Right ventricle myocardium superior (tissue), 1 donor: Measurements from ENCODE around the gene ABLIM2. TPM values are rescaled to one million over a fixed set of nuclear protein-coding genes. Genes with fewer than 3 reads are reported as not detected.

Experiments used
- ATAC-seq: fragments of 200-7000 bp; cut with Tn5 transposase; one replicate; pipeline ENCODE4 v1.9.1; 2020; ENCODE audit warnings: mild to moderate bottlenecking; ENCODE audit not compliant: poor library complexity
- DNase-seq: peaks from one replicate; pipeline ENCODE4 v3.0.0-alpha.2; 2020
- intact Hi-C: fragments of 100-400 bp; cut with DNase I; formaldehyde crosslinking; loops from one replicate; pipeline ENCODE4 v1.11.2; 2022
- total RNA-seq: library from RNA; stranded (reverse); fragmentation: NEBNext Ultra II Directional; extraction: Animal tissue kit (Norgen Biotek cat#: 25700); gene quantifications from one replicate; pipeline ENCODE4 v1.2.1, GENCODE V29; 2021
- donor health status: DM: no; HTN: yes; CAD: no; lungs with severe emphysema.

The ABLIM2 gene
- total RNA-seq, 1 donor from 2014 or later, result 26.8 TPM

DNA sequence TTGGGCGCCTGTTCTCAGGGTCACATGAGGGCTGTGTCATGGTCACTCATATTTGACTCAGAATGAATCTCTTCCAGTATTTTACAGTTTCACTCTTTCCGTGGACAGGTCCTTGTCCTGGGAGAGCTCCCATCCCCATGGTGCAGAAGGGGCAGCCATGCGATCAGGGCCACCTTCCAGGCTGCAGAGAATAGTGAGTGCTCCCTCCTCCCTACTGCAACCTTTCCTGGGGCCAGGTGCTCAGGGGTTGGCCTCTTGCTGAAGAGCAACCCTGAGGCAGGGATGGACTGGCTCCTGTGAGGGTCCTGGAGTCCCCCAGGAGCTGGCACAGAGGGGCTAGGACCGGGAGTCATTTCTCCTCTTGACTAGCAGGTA is 108.4 kb downstream of the ABLIM2 start:
- intact Hi-C loops, result no loop called here
- ATAC-seq, result no peak
- no peak for DNase-seq

DNA sequence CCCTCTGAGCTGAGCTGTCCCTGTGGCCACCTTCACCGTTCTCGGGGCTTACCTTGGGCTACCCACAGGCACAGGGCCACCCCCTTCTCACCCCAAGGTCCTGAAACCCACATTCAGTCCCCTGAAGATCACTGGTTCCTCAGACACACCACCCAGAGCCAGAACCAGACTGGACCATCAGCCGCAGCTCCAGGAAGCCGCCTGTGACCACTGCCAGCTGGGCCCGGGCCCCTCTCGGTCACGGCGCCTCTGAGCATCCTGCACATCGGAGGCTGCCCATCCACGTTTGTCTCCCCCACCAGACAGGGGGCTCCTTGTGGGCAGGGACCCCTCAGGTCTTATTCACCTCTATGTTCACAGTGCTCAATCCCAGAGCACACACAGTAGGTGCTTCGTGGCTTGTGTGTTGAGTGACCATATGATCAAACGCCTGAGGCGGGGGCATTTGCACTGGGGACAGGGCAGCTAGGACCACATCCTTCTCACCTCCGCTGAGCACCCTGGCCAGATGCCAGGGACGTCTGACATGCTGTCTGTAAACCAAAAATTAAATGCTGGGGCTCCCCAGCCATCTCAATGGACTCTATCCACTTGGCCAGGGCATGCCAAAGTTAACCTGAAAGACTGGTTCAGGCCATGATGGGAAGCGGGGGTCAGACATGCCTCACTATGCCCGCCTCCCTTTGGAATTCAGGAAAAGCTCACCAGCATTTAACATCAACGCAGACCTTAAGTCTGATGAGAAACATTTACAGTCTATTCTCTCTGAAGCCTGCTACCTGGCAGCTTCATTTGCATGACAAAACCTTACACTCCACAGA is 109.5 kb downstream of the ABLIM2 start:
- intact Hi-C loops, result no loop called here
- DNase-seq (no peak), ATAC-seq (no peak)

DNA sequence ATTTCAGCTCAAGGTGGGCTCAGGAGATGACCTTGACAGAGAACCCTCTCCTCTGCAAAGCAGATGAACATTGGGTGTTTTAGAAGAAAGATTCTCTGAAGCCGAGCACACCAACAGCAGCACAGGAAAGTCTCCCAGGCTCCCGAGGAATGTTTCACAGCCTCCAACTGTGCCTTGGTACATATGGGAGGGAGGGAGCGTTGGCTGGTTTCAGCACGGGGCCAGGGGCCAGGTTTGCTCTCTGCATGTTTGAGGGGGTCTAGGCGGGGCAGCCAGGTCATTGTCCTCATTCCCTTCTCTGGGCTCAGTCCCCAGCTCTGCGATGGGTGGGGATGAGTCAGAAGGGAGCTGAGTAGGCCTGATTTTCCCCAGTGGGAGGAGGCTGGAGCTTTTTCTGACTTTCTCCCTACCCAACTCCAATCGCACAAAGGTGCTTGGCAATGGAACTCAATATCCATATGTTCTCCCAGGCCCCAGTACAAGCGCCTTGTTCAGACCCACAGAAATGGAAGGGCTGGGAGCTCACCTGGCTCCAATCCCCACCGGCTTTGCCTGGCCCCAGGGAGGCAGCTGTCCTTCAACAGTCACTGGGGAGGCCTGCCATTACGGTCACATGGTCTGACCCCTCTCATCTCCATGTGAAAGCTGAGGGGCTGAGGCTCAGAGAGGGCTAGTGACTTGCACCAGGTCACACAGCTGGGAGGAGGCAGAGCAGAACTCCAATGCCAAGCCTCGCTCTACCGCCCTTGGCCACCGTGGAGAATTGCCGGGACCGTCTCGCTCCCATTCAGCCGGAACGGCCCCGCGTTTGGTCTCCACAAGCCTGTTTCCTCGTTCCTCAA is 110.6 kb downstream of the ABLIM2 start:
- ATAC-seq (no peak), DNase-seq (no peak)
- intact Hi-C loops, result no loop called here

DNA sequence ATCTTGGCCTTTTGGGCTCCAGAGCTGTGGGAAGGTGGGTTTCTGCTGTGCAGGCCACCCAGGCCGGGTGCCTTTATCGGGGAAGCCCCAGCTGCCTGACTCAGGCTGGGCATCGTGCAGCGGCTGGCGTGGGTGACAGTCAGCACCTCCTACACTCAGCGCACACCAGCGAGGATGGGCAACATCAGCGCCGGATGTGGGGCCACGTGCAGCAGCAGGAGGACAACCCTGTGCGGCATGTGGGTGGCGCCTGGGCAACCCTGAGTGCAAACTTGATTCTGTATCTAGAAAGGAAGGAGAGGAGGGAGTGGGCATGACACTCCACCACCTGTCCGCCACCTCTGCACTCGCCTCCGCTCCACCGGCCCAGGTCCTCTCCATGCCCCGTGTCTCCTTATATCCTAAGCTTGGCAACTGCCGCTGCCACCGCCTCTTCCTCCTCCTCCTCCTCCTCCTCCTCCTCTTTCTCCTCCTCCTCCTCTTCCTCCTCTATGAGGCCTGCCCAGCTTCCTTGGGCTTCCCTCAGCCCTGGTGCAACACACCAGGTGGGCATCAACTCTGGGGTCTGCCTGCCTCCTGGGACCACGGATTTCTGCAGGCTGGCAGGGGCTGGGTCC is 111.6 kb downstream of the ABLIM2 start:
- DNase-seq (no peak), ATAC-seq (no peak)
- intact Hi-C loops, result no loop called here

DNA sequence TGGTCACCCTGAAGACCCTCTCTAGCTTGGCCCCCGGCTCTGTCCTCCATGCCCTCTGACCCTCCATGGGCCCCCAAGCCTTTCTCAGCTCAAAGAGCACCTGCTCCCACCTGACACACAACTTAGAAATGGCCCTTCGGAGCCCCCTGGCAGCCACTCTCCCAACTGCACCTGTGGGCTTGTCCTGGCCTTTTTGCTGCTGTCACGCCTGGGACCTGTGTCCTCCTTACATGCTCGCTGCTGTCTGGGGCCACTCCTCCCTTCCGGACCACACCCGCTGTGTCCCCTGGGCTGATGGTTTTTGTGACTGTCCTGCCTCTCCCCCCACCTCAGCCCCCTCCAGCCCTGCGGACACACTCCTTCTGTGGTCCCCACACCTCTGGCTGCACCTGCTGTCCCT is 112.7 kb downstream of the ABLIM2 start:
- intact Hi-C loops, result no loop called here
- DNase-seq (no peak), ATAC-seq (no peak)

DNA sequence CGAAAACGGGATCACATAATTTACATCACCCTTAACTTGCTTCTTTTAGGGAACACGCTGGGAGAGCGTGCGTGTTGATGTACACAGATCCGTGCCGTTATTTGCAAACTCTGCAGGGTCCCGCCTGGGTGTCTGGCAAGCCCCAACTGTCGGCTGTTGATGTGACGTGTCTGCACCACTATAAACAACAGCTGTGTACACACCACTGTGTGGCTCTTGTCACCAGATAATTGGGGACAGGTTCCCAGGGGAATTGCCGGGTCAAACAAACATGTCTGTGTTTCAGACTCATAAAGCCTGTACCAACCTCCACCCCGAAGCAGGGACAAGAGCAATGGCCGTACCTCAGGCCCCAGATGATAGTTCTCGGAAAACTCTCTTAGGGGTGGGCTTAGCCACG is 113.9 kb downstream of the ABLIM2 start:
- ATAC-seq (no peak), DNase-seq (no peak)
- intact Hi-C loops, result no loop called here

DNA sequence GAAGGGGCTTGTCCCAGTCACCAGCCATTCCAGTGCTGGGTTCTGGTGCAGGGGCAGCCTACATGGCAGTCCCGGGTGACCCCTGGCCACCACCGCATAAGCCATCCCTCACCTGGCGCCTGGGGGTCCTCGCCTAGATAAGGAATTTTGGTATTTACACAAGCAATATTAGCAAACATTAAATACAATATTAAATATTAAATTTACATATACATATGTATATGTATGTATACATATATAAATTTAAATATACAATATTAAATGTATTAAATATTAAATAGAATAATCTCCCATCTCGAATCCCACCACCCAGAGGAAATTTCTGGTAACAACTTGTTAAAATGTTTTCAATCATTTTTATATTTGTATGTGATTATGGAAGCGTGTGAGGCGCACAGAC is 114.4 kb downstream of the ABLIM2 start:
- DNase-seq (no peak), ATAC-seq (no peak)
- intact Hi-C loops, result no loop called here

DNA sequence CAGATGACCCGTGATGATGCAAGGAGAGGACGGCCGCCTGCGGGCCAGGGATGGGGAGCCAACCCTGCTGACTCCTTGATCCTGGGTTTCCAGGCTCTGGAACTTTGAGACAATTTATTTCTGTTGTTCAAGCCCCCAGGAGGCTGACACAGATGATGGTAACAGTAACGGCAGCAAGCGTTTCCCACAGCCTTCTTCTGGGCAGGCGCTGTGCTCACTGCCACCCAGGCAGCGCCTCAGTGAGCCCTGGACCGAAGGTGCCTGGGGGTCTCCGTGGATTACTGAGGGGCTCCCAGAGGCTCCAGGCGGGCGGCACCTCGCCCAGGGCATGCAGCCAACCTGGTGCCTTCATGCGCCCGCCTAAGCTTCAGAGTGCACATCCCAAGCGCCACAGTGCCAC is 115.0 kb downstream of the ABLIM2 start:
- intact Hi-C loops, result no loop called here
- ATAC-seq, result no peak
- no peak for DNase-seq

DNA sequence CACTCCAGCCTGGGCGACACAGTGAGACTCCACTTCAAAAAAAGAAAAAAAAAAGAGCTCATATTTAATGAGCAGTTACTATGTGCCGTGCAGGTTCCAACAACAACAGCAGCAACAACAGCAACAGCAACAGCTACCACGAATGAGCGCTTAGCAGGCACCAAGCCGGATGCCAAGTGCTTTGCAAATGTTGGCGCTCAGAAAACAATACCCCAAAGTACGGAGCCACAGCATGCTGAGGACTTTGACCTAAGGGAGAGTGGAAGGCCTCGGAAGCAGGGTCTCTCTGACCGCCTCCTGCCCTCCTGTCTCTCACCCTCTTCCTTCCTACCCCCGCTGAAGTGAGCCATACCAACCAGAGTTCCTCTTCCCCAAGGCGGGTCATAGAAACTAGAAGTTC is 116.7 kb downstream of the ABLIM2 start:
- intact Hi-C loops, result no loop called here
- no peak for DNase-seq
- ATAC-seq, result no peak

DNA sequence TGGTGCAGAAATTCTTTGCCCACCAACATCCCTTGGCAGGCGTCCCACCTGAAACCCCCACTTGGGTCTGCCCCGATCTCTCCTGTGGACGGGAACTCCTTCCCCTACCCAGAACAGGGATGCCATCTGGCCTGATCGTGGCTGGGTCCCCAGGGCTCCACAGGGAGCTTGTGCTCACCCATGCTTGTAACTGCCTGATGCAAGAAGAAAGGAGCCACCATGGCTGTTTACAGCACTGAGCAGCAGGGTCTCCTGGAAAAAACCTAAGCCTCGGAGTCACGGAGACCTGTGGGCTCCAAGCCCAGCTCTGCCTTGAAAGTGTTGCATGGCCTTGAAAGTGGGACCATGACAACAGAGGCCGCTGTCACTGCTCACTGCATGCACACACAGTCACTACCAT is 117.4 kb downstream of the ABLIM2 start:
- DNase-seq, result no peak
- no peak for ATAC-seq
- intact Hi-C loops, result no loop called here

DNA sequence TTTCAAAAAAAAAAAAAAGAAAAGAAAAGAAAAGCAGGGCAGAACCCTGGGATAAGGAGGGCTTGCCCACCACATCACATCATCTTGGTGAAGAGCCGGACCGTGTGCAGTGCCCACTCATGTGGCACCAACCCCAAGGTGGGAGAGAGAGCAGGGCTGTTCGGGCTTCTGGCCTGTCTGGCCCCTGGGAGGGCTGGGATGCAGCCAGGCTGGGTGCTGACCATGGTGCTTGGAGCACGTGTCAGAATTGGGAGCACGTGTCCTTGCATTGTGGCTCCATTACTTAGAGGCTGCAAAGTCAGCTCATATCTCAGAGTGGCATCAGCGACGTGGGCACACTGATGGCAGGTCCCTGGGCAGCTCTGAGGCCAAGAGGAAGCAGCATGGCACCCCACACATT is 118.0 kb downstream of the ABLIM2 start:
- intact Hi-C loops, result no loop called here
- DNase-seq (no peak), ATAC-seq (no peak)

DNA sequence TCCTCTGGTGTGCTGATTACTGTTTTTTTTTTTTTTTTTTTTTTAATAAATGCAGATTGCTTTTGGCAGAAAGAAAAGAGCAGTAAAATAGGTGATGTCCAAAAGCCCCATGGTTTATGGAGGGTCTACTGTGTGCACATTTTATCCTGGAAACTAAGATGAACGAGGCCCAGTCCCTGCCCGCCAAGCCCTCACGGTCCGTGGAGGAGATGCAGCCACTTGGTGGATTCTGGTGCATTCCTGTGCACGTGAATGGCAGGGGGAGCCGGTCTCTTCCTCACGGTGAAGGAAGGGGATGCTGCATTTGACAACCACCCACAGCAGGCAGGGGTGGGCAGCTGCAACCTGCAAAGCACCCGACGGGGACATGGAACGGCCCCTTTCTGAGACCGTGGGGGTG is 118.8 kb downstream of the ABLIM2 start:
- intact Hi-C loops, result no loop called here
- no peak for ATAC-seq
- DNase-seq, result no peak

DNA sequence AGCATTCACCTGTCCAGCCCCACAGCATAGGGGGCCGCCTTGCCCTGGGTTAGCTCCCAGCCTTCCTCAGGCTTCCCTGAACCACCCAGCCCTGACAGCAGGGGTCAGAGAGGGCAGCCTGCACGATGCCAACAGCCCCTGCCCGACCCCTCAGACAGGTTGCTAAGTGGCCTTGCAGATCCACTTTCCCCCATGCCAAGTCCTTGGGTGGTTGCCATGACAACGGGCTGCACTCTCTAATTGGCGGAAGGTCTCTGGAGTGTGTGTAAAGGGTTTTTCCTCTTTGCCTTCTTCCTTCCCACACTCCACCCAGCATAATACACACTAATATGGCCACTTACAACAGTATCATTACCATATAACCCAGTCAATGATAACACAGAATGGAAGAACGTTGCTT is 119.3 kb downstream of the ABLIM2 start:
- DNase-seq, result no peak
- no peak for ATAC-seq
- intact Hi-C loops, result no loop called here

DNA sequence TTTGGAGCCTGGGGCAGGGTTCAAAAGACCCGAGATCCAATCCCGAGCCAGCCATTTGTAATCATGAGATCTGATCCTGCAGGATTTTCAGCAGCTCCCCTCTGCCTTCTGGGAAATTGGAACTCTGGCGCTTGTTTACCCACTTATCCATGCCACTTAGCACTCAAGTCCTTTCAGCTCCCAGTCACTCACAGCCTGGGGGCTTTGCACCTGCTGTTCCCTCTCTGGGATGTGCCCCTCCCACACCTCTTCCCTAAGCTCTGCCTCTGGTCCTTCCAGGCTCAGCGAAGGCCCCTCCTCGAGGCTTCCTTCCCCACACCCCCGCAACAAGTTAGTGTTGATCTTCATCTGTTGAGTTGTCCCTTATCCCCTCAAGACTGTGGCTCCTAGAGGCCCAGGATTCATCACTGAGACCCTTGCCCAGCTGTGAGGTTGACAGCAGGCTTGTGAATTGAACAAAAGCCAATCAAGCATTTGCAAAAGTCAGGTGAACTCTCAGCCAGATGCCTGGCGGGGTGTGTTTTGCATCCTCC is 119.8 kb downstream of the ABLIM2 start:
- intact Hi-C loops, result no loop called here
- DNase-seq (no peak), ATAC-seq (no peak)

DNA sequence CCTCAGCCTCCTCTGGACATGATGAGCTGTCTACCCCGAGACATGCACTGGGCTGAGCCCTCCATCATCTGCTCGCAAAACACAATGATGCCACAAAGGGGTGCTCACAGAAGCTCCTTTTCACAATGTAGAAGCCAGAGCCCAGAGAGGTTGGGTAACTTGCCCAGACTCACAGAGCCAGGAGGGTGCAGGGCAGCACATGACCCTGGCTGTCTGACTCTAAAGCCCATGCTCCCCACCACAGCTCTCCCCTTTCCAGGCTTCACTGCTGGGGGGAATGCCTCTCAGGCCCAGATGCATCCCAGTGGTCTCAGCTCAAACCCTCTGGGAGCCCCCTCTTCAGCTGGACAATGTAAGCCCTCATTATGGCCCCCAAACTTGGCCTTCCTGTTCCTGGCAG is 120.5 kb downstream of the ABLIM2 start:
- ATAC-seq, result no peak
- intact Hi-C loops, result no loop called here

DNA sequence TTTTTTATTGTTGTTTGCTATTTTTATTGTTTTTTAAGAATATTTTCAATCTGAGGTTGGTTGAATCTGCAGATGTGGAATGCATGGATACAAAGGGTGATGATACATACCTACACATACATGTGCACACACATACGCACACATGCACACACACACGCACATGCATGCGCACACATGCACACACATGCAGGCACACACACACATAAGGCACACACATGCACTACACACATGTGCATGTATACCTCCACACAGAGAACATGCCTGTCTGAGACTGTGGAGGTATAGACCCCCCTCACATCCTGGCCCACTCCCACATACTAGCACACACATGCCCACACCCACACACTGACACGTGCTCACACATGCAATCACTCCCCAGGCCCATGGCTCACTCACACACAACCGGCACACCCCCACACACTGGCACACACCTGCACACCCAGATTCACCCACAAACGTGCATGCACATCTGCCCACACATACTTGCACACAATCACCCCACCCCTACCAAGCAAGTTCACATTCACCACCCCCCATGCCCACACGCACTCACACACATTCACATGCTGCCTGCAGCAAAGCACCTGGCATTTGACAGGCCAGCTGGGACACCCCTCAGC is 121.4 kb downstream of the ABLIM2 start:
- intact Hi-C loops, result no loop called here
- DNase-seq (no peak), ATAC-seq (no peak)

More for the DNA sequence above, 120.5 kb downstream of the ABLIM2 start:
- DNase-seq, result no peak

DNA sequence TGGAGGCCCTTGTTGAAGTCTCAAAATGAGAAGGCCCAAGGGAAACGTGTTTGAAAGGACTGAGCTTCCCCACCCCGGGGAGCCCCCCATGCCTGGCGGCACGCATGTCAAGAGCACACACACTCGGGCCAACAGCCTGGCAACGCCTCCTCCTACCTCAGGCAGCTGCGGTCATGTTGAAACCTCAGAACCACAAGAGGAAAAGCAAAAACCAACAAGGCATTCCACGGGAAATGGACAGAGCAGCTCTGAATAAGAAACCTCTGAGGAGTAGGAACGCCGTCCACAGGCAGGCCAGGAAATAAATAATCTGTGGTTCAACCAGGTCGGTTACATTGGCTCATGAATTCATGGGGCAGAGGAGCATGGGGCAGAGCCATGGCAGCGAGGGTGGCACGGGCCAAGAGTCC is 123.2 kb downstream of the ABLIM2 start:
- ATAC-seq, result no peak
- intact Hi-C loops, result no loop called here
- no peak for DNase-seq

DNA sequence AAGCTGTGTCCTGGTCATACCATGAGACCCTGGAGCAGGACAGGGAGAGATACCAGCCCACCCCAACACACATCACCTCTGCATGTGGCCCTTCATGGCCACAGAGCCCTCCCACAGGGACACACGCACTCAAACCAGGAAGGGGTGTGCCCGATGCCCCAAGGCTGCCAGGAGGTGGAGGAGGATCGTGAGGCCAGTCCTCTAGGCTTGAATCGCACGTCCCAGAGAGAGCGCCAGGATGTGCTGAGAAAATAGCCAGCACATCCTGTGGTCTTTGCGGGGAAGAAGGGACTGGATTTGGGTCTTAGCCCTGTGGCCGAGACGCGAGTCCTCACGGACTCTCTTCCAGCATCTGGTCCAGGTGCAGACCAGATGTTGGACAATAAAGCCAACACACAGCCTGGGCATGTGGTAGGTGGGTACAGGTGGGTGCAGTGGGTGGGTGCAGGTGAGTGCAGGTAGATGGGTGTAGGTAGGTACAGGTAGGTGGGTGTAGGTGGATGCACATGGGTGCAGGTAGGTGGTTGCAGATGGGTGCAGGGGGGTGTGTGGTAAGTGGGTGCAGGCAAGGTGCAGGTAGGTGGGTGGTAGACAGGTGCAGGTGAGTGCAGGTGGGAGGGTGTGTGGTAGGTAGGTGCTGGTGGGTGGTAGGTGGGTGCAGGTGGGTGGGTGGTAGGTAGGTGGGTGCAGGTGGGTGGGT is 124.6 kb downstream of the ABLIM2 start:
- ATAC-seq (no peak), DNase-seq (no peak)
- intact Hi-C loops, result no loop called here
